Neural cell (in vitro differentiated cells): ENCODE measurements around the gene CHRNB4.
"Not testable (repeated sequence)": the region's sequence is repeated elsewhere in the genome, so short reads cannot be mapped to it uniquely, and the experiment has no call there.

ENCODE experiments used
- CTCF ChIP-seq: fragments of 450-650 bp; IDR thresholded peaks from 2 replicates; pipeline ENCODE4 v1.5.1; 2014; ENCODE audit warnings: antibody characterized with exemption, mild to moderate bottlenecking, moderate library complexity; ENCODE audit not compliant: poor library complexity, severe bottlenecking
- EP300 ChIP-seq: fragments of 450-650 bp; conservative IDR thresholded peaks from 2 replicates; pipeline ENCODE4 v1.6.1; 2014; ENCODE audit warnings: antibody characterized with exemption, mild to moderate bottlenecking, moderate library complexity; ENCODE audit not compliant: poor library complexity, severe bottlenecking
- EZH2 ChIP-seq: fragments of 200-600, 300-800 bp; shearing (Covaris generic), sonication (generic); IDR thresholded peaks from 2 replicates; pipeline ENCODE4 v1.6.1; 2014; ENCODE audit warnings: antibody characterized with exemption, low read length, borderline replicate concordance, mild to moderate bottlenecking; ENCODE audit not compliant: insufficient read depth, poor library complexity, severe bottlenecking
- MXI1 ChIP-seq: fragments of 450-650 bp; conservative IDR thresholded peaks from 2 replicates; pipeline ENCODE4 v1.6.1; 2014; ENCODE audit warnings: antibody characterized with exemption, mild to moderate bottlenecking; ENCODE audit not compliant: poor library complexity, severe bottlenecking
- POLR2AphosphoS5 ChIP-seq: IDR thresholded peaks from 2 replicates; pipeline ENCODE4 v1.6.1; 2012
- RAD21 ChIP-seq: fragments of 450-650 bp; conservative IDR thresholded peaks from 2 replicates; pipeline ENCODE4 v1.6.1; 2014; ENCODE audit warnings: antibody characterized with exemption, mild to moderate bottlenecking, moderate library complexity
- REST ChIP-seq: IDR thresholded peaks from 2 replicates; pipeline ENCODE4 v1.6.1; 2012; ENCODE audit warnings: borderline replicate concordance
- SMC3 ChIP-seq: fragments of 450-650 bp; conservative IDR thresholded peaks from 2 replicates; pipeline ENCODE4 v1.6.1; 2014; ENCODE audit warnings: antibody characterized with exemption, mild to moderate bottlenecking, moderate library complexity; ENCODE audit not compliant: poor library complexity
- TAF1 ChIP-seq: IDR thresholded peaks from 2 replicates; pipeline ENCODE4 v1.6.1; 2012; ENCODE audit warnings: low read depth

GRCh38 chr15:78609551-78609950, 31.5 kb downstream of the CHRNB4 start:
- TF ChIP-seq CTCF, REST, EZH2, POLR2AphosphoS5, TAF1, EP300, RAD21, MXI1, SMC3: not testable (repeated sequence)
